ENCODE data around the gene ACACB.

The ACACB gene

DNA sequence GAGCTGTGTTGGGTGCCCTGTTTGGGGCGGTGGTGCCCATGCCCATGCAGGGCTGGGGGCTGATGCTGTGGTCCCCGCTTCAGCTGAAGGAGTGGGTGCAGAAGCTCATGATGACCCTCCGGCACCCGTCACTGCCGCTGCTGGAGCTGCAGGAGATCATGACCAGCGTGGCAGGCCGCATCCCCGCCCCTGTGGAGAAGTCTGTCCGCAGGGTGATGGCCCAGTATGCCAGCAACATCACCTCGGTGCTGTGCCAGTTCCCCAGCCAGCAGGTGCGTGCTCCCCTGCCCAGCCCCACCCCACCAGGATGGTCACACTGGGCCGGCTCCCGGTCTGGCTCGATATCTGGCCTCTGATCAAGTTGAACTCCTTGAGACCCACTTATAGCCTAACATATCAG is 92.7 kb downstream of the ACACB start:
- intact Hi-C loops (cut with micrococcal nuclease): no loop called here
- Mint-ChIP-seq H3K4me3 (no peak overlapping the region), H3K27me3 (no peaks in the 10 kb centered on the region), H3K27ac (no peak overlapping the region), H3K36me3 (ENCODE audit: low read depth) (peaks cover 58% of the 10 kb centered on the region), H3K9me3 (no peaks in the 10 kb centered on the region), H3K4me1 (ENCODE audit: low read depth) (no peaks in the 10 kb centered on the region)

DNA sequence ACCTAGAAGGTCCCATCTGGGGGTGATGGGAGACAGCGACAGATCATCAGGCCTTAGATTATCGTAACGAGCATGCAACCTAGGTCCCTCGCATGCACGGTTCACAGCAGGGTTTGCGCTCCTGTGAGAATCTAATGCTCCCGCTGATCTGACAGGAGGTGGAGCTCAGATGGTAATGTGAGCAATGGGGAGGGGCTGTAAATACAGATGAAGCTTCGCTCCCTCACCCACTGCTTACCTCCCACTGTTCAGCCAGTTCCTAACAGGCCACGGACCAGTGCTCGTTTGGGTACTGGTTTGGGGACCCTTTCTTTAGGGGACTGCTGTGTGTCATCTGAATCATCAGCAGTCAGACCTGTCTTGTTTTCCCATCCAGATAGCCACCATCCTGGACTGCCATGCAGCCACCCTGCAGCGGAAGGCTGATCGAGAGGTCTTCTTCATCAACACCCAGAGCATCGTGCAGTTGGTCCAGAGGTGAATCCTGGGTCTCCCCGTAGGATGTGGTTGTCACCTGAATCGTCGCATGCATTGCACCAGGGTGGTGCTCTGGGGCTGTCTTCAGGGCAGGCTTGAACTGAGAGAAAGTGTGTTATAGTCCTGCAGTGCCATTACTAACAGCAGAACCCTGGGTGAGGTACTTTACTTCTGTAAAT is 96.2 kb downstream of the ACACB start:
- H3K27me3 Mint-ChIP-seq: no peaks in the 10 kb centered on the region
- H3K4me3 Mint-ChIP-seq: no peak overlapping the region
- H3K36me3 Mint-ChIP-seq (ENCODE audit: low read depth): peaks cover 49% of the 10 kb centered on the region
- intact Hi-C loops (cut with micrococcal nuclease): no loop called here
- no peak overlapping the region for H3K27ac Mint-ChIP-seq
- no peaks in the 10 kb centered on the region for H3K4me1 Mint-ChIP-seq (ENCODE audit: low read depth)
- no peaks in the 10 kb centered on the region for H3K9me3 Mint-ChIP-seq

DNA sequence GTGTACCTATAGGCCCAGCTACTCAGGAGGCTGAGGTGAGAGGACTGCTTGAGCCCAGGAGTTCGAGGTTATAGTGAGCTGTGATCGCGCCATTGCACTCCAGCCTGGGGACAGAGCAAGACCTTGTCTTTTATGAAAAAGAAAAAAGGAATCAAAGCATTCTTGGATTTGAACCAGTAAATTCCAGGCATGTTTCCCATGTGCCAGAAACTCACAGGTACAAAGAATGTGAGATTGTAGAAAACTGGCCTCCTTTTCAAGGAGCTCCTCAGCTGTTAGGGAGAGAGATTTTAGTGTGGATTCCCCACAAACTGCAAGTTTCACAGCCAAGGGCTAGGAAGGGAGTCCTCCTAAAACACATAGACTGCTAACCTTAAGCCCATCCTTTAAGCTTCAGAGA is 97.7 kb downstream of the ACACB start:
- Mint-ChIP-seq H3K9me3 (no peaks in the 10 kb centered on the region), H3K27ac (no peak overlapping the region), H3K36me3 (ENCODE audit: low read depth) (peaks cover 45% of the 10 kb centered on the region), H3K4me3 (no peak overlapping the region), H3K4me1 (ENCODE audit: low read depth) (no peaks in the 10 kb centered on the region), H3K27me3 (no peaks in the 10 kb centered on the region)
- intact Hi-C loops (cut with micrococcal nuclease): no loop called here

DNA sequence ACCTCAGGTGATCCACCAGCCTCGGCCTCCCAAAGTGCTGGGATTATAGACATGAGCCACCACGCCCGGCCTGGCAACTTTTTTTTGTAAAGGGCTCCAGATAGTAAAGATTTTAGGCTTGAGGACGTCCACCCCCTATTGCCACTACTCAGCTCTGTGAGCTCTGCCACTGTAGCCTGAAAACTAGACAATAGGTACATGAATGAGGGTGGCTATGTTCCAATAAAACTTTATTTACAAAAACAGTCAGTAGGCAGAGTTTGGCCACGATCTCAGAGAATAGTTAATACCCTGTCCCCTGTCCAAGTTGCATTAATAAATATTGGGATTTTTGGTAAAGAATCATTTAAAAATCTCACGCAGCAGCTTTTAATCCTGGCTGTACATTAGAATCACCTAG is 102.6 kb downstream of the ACACB start:
- Mint-ChIP-seq H3K27ac (no peak overlapping the region), H3K4me1 (ENCODE audit: low read depth) (no peaks in the 10 kb centered on the region), H3K9me3 (no peaks in the 10 kb centered on the region), H3K4me3 (no peak overlapping the region), H3K36me3 (ENCODE audit: low read depth) (peaks cover 43% of the 10 kb centered on the region), H3K27me3 (no peaks in the 10 kb centered on the region)
- intact Hi-C loops (cut with micrococcal nuclease): no loop called here

DNA sequence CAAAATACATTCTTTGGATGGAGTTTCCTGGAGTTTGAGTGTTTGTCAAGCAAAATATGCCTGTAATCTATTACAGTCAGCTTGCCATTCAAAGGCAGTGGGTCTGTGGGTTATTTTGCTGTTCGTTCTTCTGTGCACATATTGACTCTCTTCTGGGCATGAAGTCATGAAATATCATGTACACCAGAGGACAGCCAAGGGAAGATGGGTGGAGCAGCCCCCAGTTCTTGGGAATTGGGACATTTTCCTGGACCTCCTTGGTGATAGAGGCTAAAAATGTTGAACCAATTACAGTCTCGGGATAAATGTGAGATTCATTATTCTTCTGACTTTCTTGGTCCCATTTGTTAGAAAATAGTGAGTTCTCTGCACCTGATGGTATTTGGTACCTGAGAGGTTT is 103.6 kb downstream of the ACACB start:
- Mint-ChIP-seq H3K4me1 (ENCODE audit: low read depth) (no peaks in the 10 kb centered on the region), H3K4me3 (no peak overlapping the region), H3K36me3 (ENCODE audit: low read depth) (peaks cover 47% of the 10 kb centered on the region), H3K27ac (no peak overlapping the region), H3K27me3 (no peaks in the 10 kb centered on the region), H3K9me3 (no peaks in the 10 kb centered on the region)
- intact Hi-C loops (cut with micrococcal nuclease): no loop called here

DNA sequence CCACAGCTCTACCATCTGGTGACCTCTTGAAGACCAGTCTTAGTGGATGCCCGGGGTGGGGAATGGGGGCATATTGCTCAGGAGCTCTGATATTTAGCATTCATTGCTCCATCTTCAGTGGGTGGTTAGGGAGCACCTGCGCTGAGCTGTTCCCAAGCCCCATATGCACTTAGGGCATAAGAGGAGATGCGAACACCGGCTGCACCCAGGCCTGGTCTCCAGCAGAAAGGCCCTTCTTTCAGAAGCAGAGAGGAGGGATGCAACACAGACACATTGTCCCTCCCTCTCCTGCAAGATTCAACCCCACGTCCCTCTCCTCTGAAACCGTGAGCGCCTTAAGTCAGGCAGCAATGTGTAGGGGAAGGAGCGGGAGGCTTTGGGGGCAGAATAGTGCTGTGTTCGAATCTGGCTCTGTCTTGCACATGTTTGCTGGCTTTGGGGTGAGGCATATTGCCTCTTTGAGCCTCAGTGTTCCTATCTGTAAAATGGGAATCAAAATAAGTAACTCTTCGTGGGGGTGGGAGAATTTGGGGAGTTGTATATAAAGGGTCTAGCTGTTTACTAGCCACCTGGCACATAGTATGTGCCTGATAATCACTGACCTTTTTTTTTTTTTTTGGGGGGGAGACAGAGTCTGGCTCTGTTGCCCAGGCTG is 105.0 kb downstream of the ACACB start:
- no peaks in the 10 kb centered on the region for H3K27me3 Mint-ChIP-seq
- H3K36me3 Mint-ChIP-seq (ENCODE audit: low read depth): peaks cover 46% of the 10 kb centered on the region
- intact Hi-C loops (cut with micrococcal nuclease): no loop called here
- no peaks in the 10 kb centered on the region for H3K9me3 Mint-ChIP-seq
- no peak overlapping the region for H3K4me3 Mint-ChIP-seq
- no peak overlapping the region for H3K27ac Mint-ChIP-seq
- H3K4me1 Mint-ChIP-seq (ENCODE audit: low read depth): no peaks in the 10 kb centered on the region

DNA sequence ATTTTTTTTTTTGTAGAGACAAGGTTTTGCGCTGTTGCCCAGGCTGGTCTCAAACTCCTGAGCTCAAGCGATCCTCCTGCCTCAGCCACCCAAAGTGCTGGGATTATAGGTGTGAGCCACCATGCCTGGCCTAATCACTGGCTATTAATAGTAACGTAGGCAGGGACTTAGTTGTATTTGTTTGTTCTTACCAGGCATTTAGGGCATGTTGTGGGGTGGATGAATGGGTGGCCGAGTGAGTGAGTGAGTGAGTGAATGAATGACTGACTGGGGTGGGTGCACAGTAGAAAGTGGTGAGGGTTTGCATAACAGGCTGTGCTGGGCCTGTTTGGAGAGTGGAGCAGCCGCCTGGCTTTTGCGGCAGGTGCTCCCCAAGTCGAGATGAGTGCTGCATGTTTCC is 105.7 kb downstream of the ACACB start:
- Mint-ChIP-seq H3K4me1 (ENCODE audit: low read depth) (no peaks in the 10 kb centered on the region), H3K36me3 (ENCODE audit: low read depth) (peaks cover 42% of the 10 kb centered on the region), H3K4me3 (no peak overlapping the region), H3K9me3 (no peaks in the 10 kb centered on the region), H3K27ac (no peak overlapping the region), H3K27me3 (no peaks in the 10 kb centered on the region)
- intact Hi-C loops (cut with micrococcal nuclease): no loop called here

DNA sequence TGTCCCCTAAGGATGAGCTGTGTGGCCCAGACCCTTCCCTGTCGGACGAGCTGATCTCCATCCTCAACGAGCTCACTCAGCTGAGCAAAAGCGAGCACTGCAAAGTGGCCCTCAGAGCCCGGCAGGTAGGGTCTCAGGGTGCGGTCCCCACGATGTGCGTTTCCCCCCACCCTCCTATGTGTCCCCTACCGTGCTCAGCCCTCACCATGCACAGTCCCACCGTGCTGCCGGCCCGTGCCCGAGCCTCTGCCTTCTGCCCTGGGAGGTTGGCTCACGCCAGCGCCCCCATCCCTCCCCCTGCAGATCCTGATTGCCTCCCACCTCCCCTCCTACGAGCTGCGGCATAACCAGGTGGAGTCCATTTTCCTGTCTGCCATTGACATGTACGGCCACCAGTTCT is 106.1 kb downstream of the ACACB start:
- Mint-ChIP-seq H3K4me1 (ENCODE audit: low read depth) (no peaks in the 10 kb centered on the region), H3K27me3 (no peaks in the 10 kb centered on the region), H3K27ac (no peak overlapping the region), H3K4me3 (no peak overlapping the region), H3K36me3 (ENCODE audit: low read depth) (peaks cover 47% of the 10 kb centered on the region), H3K9me3 (no peaks in the 10 kb centered on the region)
- intact Hi-C loops (cut with micrococcal nuclease): no loop called here

DNA sequence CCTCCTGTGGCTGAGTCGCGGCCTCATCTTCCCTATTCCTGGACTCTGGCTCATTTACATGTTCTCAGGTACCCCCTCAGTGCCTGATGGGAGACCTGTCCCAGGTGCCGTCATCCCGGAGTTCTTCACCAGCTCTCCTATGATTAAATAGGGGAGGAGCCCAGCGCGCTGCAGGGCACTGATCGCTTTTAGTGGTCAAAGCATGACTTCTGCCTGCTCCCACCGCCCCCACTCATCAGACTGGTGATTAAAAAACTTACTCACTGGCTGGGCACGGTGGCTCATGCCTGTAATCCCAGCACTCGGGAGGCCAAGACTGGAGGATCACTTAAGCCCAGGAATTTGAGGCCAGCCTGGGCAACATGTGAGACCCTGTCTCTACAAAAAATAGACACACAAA is 106.8 kb downstream of the ACACB start:
- no peaks in the 10 kb centered on the region for H3K4me1 Mint-ChIP-seq (ENCODE audit: low read depth)
- peaks cover 46% of the 10 kb centered on the region for H3K36me3 Mint-ChIP-seq (ENCODE audit: low read depth)
- intact Hi-C loops (cut with micrococcal nuclease): no loop called here
- no peaks in the 10 kb centered on the region for H3K27me3 Mint-ChIP-seq
- no peak overlapping the region for H3K4me3 Mint-ChIP-seq
- H3K9me3 Mint-ChIP-seq: no peaks in the 10 kb centered on the region
- no peak overlapping the region for H3K27ac Mint-ChIP-seq

DNA sequence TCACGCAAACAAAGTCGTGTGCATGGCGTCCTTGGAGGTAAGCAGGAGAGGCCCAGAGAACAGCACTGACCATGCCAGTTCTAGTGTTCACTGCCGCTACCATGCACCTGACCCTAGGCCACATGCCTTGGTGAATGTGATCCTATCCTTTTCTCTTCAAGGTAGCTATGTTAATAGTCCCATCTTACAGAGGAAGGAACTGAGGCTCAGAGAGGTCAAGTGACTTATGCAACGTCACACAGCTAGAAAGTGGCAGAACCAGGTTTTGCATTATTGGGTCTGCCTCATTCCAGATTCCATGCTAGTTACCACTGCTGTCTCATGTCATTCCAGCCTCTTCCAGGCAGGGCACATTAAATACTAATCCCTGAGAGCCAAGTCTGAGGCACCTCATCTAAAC is 107.5 kb downstream of the ACACB start:
- H3K27me3 Mint-ChIP-seq: no peaks in the 10 kb centered on the region
- no peaks in the 10 kb centered on the region for H3K9me3 Mint-ChIP-seq
- intact Hi-C loops (cut with micrococcal nuclease): no loop called here
- H3K4me3 Mint-ChIP-seq: no peak overlapping the region
- H3K36me3 Mint-ChIP-seq (ENCODE audit: low read depth): peaks cover 39% of the 10 kb centered on the region
- H3K4me1 Mint-ChIP-seq (ENCODE audit: low read depth): no peaks in the 10 kb centered on the region
- H3K27ac Mint-ChIP-seq: no peak overlapping the region

DNA sequence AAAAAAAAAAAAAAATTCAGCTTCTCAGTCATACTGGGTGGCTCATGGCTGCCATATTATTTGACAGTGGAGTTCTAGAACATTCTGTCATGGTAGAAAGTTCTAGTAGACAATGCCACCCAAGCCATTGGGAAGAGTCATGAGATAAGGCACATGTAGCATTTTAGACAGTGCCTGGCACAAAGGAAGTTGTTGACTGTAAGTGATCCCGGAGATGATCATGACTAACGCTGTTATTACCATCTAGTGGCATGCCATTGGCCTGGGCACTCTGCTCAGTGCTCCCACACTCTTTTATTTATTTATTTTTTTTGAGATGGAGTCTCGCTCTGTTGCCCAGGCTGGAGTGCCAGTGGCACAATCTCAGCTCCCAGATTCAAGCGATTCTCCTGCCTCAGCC is 112.3 kb downstream of the ACACB start:
- H3K36me3 Mint-ChIP-seq (ENCODE audit: low read depth): peaks cover 36% of the 10 kb centered on the region
- H3K9me3 Mint-ChIP-seq: no peaks in the 10 kb centered on the region
- H3K4me1 Mint-ChIP-seq (ENCODE audit: low read depth): no peaks in the 10 kb centered on the region
- no peak overlapping the region for H3K4me3 Mint-ChIP-seq
- no peaks in the 10 kb centered on the region for H3K27me3 Mint-ChIP-seq
- no peak overlapping the region for H3K27ac Mint-ChIP-seq
- intact Hi-C loops (cut with micrococcal nuclease): no loop called here

DNA sequence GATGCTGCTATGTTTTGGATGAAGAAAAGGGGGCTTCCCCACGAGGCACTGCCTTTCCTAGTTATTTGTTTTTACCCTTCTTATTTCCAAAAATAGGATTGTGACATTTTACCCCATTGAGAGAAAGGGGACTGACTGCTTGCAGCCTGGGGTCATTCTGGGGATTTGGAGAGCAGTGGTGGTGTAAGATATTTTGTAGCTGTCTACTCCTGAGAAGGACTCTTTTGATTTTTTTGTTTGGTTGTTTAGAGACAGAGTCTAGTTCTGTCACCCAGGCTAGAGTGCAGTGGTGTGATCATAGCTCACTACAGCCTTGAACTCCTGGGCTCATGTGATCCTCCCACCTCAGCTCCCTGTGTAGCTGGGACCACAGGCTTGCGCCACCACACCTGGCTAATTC is 113.8 kb downstream of the ACACB start:
- H3K4me3 Mint-ChIP-seq: no peak overlapping the region
- H3K27ac Mint-ChIP-seq: no peak overlapping the region
- peaks cover 21% of the 10 kb centered on the region for H3K36me3 Mint-ChIP-seq (ENCODE audit: low read depth)
- H3K9me3 Mint-ChIP-seq: no peaks in the 10 kb centered on the region
- intact Hi-C loops (cut with micrococcal nuclease): no loop called here
- H3K27me3 Mint-ChIP-seq: no peaks in the 10 kb centered on the region
- H3K4me1 Mint-ChIP-seq (ENCODE audit: low read depth): no peaks in the 10 kb centered on the region

DNA sequence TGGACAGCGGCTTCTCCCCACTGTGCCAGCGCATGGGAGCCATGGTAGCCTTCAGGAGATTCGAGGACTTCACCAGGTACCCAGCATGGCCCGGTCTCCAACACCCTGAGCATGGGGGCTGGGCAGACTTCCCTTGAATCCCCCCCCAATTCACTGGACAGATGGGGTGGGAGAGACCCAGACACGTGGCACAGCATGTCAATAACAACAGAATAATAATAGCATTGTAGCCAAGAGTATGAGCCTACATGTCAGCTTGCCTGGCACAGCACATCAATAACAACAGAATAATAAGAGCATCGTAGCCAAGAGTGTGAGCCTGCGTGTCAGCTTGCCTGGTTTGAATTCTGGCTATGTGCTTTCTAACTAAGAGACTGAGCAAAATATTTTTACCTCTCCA is 116.3 kb downstream of the ACACB start:
- intact Hi-C loops (cut with micrococcal nuclease): no loop called here
- no peaks in the 10 kb centered on the region for H3K4me1 Mint-ChIP-seq (ENCODE audit: low read depth)
- no peak overlapping the region for H3K27ac Mint-ChIP-seq
- H3K27me3 Mint-ChIP-seq: no peaks in the 10 kb centered on the region
- H3K4me3 Mint-ChIP-seq: no peak overlapping the region
- H3K36me3 Mint-ChIP-seq (ENCODE audit: low read depth): peaks cover 27% of the 10 kb centered on the region
- H3K9me3 Mint-ChIP-seq: no peaks in the 10 kb centered on the region

DNA sequence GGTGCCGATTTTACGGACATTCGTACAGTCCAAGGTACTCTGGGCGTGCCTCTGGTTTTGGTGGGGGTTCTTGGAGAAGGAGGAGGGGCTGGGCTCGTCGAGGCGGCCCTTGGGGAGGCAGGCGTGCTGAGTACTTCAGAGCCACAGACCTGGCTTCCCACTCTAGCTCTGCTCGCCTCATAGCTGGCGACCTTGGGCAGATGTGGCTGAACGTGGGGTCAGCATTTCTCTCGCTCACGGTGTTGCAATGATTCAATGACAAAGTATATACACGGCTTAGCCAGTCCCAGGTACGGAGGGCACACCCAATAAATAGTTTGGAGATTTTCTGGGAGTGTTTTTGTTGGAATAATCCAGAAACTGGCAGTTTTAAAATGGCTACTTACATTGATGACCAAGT is 117.6 kb downstream of the ACACB start:
- H3K4me3 Mint-ChIP-seq: no peak overlapping the region
- H3K27ac Mint-ChIP-seq: no peak overlapping the region
- H3K9me3 Mint-ChIP-seq: no peaks in the 10 kb centered on the region
- H3K27me3 Mint-ChIP-seq: no peaks in the 10 kb centered on the region
- peaks cover 29% of the 10 kb centered on the region for H3K36me3 Mint-ChIP-seq (ENCODE audit: low read depth)
- intact Hi-C loops (cut with micrococcal nuclease): no loop called here
- H3K4me1 Mint-ChIP-seq (ENCODE audit: low read depth): no peaks in the 10 kb centered on the region

DNA sequence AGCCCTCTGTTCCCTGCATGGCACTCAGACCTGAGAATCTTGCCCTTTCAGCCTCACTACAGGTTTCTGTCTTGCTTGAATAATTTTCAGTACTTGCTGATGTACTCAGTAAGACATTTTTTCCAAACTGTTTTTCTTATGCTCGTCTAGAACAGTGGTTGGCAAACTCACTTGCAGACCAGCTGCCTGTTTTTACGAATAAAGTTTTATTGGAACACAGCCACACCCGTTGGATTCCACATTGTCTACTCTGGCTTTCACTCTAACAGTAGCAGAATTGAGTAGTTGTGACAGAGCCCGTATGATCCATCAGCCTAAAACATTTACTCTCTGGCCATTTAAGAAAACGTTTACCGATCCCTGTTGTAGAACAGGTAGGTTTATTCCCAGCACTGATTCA is 119.9 kb downstream of the ACACB start:
- H3K36me3 Mint-ChIP-seq (ENCODE audit: low read depth): peaks cover 37% of the 10 kb centered on the region
- intact Hi-C loops (cut with micrococcal nuclease): no loop called here
- H3K27ac Mint-ChIP-seq: no peak overlapping the region
- H3K4me3 Mint-ChIP-seq: no peak overlapping the region
- H3K9me3 Mint-ChIP-seq: no peaks in the 10 kb centered on the region
- no peaks in the 10 kb centered on the region for H3K4me1 Mint-ChIP-seq (ENCODE audit: low read depth)
- H3K27me3 Mint-ChIP-seq: no peaks in the 10 kb centered on the region

Measured in dendritic cell treated with granulocyte-macrophage colony-stimulating factor and Interleukin-4, amounts not matched to agents 40 ng/mL and 50 ng/mL, for 4 days (primary cell).